ENCODE data around the gene CRABP2.

Gene CRABP2
- 185 to 512 (median 325) reads per million in 17 experiments for total RNA-seq

GRCh38 chr1:156705321-156705917, at the start of gene CRABP2:
TSS of gene CRABP2 (minus strand) at chr1:156705583. CDS start at chr1:156705446, 137 bp downstream.
- peak; percentile 63 to 77 (median 72) for DNase-seq

DNA sequence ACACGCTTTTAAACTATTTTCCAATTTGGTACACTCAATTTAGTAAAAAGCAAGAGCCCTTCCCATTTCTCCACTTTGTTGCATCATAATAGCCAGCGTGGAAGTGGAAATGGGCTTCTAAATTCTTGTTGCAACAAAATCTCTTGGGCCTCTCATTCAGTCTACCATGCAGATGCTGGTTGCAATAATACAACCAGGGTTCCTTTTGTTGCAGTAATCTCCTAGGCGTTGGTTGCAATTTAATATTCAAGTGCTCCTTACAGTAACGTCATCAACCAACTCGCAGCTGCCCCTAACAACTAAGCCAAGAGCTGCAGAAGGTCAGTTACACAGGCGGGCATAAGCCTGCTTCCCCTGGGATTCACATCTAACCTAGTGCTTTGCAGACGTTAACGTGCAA, 48.8 kb upstream of the CRABP2 start:
- no peak for DNase-seq

- peak in 2 of 4 experiments; percentile 13 to 22 for DNase-seq
Observed at GRCh38 chr1:156752843-156753482, 47.6 kb upstream of the CRABP2 start.

DNA sequence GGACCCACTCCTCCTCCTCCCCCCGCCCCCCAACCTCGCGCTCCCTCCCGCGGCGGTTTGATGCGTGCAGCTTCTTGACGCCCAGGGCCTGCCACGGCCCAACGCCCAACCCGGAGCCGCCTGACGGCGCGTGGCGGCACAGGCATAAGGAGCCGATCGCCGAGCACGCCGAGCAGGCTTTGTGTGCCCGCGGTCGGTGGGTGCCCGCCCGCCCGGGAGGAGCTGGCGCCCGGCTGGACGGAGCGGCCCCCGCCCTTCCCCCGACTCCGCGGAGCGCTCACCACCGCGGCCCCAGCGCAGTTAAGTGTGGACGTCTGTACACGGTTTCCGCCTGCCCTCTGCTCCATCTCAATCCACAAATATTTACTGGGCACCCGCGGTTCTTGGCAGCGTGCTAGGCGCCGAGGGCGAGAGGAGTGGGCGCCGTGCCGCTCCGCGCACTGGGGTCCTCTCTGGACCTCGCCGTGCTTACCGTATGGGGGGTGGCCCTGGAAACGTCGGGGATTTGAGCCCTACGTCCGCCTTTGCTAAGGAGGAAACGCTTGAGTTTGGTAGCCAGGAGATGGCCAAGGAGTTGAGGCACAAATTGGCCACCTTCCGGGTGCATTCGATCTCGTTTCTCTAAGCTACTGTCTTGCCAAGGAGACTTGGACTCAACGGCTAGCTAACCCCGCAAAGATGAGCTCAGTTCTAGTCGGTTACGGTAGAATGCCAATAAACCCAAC, 46.5 kb upstream of the CRABP2 start:
- peak; percentile 94 to 98 (median 96) for DNase-seq

DNA sequence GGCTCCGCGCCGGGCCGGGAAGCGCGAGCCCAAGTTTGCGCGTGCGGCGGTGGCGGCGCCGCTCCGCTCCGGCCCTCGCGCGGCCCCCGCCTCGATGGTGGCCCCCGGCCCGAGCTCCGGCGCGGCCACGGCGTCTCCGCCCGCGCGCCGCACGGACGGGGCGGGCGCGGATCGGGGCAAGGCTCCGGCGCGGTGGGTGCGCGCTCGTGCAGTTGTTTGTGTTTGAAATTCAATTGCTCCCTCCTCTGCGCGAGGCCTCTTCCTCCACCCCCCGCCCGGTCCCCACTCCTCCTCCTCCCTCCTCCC, 46.0 kb upstream of the CRABP2 start, which contains the start of gene HDGF:
Gene HDGF (minus strand): TSS at position 225 of the 306 bp plus-strand sequence. CDS start 246 bp downstream, outside the sequence.
- no peak for DNase-seq

DNA sequence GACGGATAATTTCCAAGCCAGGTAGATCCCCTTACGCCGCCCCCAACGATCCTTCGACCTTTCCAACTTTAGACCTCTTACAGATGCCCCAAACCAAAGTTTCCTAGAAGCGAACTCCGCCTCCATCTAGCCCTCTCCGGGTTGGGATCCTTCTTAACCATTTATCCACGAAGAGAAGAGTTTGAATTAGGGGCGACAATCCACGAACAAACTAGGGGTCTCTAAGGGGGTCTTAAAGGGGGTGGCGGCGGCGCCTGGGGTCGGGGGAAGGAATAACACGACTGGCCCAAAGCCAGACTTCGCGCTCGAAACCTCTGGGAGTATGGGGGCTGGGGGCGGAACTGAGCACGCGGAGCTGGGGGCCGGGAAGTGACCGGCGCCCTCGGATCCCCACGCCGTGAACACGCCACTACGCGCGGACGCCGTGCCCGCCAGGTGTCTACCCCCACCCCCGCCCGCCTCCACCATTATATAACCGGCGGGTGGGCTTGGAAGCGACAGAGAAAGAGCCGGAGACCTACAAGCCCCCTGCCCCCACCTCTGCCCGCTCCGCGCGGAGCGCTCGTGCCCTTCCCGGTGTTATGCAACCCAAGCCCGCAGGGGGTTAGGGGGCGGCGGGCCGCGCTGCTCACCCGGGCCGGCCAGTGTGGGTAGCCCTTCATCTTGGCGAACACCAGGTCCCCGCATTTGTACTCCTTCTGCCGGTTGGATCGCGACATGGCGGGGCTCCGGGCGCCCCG, 45.5 kb upstream of the CRABP2 start:
- DNase-seq: peak in 3 of 4 experiments; percentile 49 to 74 (median 58)

GRCh38 chr1:156750191-156750672, 44.8 kb upstream of the CRABP2 start:
- peak in 3 of 4 experiments; percentile 35 to 46 (median 45) for DNase-seq

- peak in 2 of 4 experiments; percentile 38 to 41 for DNase-seq
Observed at GRCh38 chr1:156749419-156750118, 44.2 kb upstream of the CRABP2 start.

GRCh38 chr1:156748670-156749418, 43.5 kb upstream of the CRABP2 start:
- DNase-seq: peak; percentile 52 to 75 (median 72)

- DNase-seq: no peak
Observed at GRCh38 chr1:156747742-156748669, 42.6 kb upstream of the CRABP2 start.

GRCh38 chr1:156746728-156747631, 41.6 kb upstream of the CRABP2 start:
- DNase-seq: peak; percentile 84 to 94 (median 88)

GRCh38 chr1:156746406-156746727, 41.0 kb upstream of the CRABP2 start:
- no peak for DNase-seq

DNA sequence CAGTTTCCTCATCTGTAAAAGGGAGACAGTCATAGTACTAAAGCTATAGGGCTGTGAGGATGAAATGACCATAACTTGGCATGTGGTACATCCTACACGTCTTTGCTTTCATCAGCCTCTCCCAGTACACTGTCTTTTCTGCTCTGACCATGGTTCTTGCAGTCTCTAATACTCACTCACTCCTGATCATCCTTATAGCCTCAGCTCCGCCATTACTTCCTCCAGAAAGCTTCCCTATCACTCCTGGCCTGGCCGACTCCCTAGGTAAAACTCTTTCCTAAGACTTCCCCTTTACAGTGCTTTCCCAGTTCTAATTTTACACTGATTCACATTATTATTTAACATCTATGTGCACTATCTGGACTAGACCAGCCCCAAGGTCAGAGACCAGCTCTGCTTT, 40.5 kb upstream of the CRABP2 start:
- peak in 3 of 4 experiments; percentile 54 to 61 (median 55) for DNase-seq

GRCh38 chr1:156744786-156745419, 39.5 kb upstream of the CRABP2 start:
- DNase-seq: no peak

- no peak for DNase-seq
Observed at GRCh38 chr1:156744344-156744743, 39.0 kb upstream of the CRABP2 start.

DNA sequence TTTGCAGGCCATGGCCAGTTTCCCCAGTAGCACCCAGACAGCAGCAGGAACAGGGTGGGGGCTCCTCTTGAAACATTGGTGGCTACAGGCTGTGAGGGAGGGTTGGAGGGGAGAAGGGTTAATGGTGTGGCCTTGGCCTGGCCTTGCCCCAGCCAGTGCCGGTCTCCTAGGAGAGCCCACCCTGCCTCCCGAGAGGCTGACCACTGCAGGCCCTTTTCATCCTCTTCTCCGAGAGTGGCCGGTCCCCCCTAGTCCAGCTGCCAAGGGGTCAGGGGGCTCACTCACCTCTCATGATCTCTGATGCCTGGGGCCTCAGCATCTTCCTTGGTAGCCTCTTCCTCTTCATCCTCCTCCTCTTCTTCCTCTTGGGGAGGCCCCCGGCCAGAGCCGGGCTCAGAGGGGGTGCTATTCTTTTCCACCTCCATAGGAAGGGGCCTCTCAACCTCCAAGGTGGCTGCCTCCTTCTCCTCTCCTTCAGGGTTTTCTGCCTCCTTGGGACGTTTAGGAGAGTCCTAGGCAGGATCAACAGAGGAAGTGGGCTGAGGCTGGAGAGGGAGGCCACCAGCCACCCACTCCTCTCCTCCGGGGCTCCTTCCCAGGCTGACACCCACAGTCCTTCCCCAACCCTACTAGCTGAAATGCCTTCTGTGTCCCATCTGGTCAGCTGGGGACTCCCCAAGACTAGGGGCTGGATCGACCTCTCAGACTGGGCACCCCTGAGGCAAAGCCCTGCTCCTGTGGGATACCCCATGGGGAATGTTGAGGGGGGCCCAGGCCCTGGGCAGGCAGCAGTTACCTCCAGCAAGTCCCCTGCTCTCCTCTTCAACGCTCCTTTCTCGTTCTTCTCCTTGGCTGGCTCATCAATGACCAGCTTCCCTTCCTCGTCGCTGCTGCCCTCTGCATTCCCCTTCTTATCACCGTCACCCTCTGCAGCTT, 38.3 kb upstream of the CRABP2 start:
- DNase-seq: peak in 3 of 4 experiments; percentile 24 to 56 (median 40)

DNA sequence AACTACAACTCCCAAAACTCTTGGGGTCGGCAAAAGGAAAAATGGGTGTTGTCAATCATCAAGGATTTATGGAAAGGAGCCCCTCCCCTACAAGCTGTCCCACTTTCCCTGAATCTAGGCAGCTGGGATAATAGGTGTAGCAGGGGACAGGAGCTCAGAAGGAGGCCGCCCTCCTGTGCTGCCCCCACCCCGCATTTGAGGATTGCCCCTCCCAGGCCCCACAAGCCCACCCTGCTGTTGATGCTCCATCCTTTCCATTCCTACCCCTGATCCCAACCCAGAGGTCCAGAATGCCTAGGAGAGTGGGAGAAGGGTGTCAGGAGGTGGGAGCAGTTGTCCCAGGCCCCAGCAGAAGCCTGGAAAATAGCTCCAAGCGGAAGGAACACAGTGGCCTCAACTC, 37.4 kb upstream of the CRABP2 start:
- DNase-seq: no peak

Data from suppressor macrophage (primary cell).